Measurements from ENCODE around the gene ISLR2.

ISLR2 gene

DNA sequence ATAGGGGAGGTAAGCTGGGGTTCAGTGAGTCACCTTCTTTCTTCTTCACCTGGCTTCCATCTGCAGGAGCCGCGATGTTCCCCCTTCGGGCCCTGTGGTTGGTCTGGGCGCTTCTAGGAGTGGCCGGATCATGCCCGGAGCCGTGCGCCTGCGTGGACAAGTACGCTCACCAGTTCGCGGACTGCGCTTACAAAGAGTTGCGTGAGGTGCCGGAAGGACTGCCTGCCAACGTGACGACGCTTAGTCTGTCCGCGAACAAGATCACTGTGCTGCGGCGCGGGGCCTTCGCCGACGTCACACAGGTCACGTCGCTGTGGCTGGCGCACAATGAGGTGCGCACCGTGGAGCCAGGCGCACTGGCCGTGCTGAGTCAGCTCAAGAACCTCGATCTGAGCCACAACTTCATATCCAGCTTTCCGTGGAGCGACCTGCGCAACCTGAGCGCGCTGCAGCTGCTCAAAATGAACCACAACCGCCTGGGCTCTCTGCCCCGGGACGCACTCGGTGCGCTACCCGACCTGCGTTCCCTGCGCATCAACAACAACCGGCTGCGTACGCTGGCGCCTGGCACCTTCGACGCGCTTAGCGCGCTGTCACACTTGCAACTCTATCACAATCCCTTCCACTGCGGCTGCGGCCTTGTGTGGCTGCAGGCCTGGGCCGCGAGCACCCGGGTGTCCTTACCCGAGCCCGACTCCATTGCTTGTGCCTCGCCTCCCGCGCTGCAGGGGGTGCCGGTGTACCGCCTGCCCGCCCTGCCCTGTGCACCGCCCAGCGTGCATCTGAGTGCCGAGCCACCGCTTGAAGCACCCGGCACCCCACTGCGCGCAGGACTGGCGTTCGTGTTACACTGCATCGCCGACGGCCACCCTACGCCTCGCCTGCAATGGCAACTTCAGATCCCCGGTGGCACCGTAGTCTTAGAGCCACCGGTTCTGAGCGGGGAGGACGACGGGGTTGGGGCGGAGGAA lies 2.6 kb downstream of the ISLR2 start:
- H3K4me1 Mint-ChIP-seq, result peaks cover 52 to 86% of the 10 kb centered on the region in 2 donors
- DNase-seq (no peak), ATAC-seq (replicated peaks) (no peak)
- H3K27me3 Mint-ChIP-seq, result peaks cover 84 to 91% of the 10 kb centered on the region in 2 donors
- peak overlapping the region; percentile 94 for H3K27ac Mint-ChIP-seq
- H3K36me3 Mint-ChIP-seq, result peaks cover 13 to 14% of the 10 kb centered on the region in 2 donors
- H3K9me3 Mint-ChIP-seq, result peaks cover 0 to 5% of the 10 kb centered on the region in 2 donors
- peak overlapping the region; percentile 28 to 81 for H3K4me3 Mint-ChIP-seq

DNA sequence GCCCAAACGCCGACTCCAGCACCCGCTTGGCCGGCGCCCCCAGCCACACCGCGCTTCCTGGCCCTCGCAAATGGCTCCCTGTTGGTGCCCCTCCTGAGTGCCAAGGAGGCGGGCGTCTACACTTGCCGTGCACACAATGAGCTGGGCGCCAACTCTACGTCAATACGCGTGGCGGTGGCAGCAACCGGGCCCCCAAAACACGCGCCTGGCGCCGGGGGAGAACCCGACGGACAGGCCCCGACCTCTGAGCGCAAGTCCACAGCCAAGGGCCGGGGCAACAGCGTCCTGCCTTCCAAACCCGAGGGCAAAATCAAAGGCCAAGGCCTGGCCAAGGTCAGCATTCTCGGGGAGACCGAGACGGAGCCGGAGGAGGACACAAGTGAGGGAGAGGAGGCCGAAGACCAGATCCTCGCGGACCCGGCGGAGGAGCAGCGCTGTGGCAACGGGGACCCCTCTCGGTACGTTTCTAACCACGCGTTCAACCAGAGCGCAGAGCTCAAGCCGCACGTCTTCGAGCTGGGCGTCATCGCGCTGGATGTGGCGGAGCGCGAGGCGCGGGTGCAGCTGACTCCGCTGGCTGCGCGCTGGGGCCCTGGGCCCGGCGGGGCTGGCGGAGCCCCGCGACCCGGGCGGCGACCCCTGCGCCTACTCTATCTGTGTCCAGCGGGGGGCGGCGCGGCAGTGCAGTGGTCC lies 3.5 kb downstream of the ISLR2 start:
- Mint-ChIP-seq H3K27ac (peak overlapping the region; percentile 93), H3K36me3 (peaks cover 13 to 14% of the 10 kb centered on the region in 2 donors), H3K4me3 (peak overlapping the region; percentile 42 to 48), H3K27me3 (peaks cover 84 to 91% of the 10 kb centered on the region in 2 donors), H3K4me1 (peaks cover 48 to 78% of the 10 kb centered on the region in 2 donors), H3K9me3 (peaks cover 0 to 5% of the 10 kb centered on the region in 2 donors)
- no peak for DNase-seq
- ATAC-seq (replicated peaks), result no peak

DNA sequence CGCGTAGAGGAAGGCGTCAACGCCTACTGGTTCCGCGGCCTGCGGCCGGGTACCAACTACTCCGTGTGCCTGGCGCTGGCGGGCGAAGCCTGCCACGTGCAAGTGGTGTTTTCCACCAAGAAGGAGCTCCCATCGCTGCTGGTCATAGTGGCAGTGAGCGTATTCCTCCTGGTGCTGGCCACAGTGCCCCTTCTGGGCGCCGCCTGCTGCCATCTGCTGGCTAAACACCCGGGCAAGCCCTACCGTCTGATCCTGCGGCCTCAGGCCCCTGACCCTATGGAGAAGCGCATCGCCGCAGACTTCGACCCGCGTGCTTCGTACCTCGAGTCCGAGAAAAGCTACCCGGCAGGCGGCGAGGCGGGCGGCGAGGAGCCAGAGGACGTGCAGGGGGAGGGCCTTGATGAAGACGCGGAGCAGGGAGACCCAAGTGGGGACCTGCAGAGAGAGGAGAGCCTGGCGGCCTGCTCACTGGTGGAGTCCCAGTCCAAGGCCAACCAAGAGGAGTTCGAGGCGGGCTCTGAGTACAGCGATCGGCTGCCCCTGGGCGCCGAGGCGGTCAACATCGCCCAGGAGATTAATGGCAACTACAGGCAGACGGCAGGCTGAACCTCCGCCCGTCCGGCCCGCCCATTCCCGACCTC lies 4.1 kb downstream of the ISLR2 start:
- ATAC-seq (replicated peaks) (peak; percentile 48 to 55), DNase-seq (no peak)
- Mint-ChIP-seq H3K9me3 (peaks cover 0 to 5% of the 10 kb centered on the region in 2 donors), H3K4me1 (peaks cover 43 to 71% of the 10 kb centered on the region in 2 donors), H3K4me3 (peak overlapping the region; percentile 48 to 66), H3K27me3 (peaks cover 84 to 91% of the 10 kb centered on the region in 2 donors), H3K36me3 (peaks cover 13 to 14% of the 10 kb centered on the region in 2 donors), H3K27ac (peak overlapping the region; percentile 93)

GRCh38 chr15:74135041-74135565 lies 4.7 kb downstream of the ISLR2 start:
- Mint-ChIP-seq H3K36me3 (peaks cover 13 to 14% of the 10 kb centered on the region in 2 donors), H3K4me1 (peaks cover 39 to 65% of the 10 kb centered on the region in 2 donors), H3K4me3 (peak overlapping the region; percentile 51 to 66), H3K27me3 (peaks cover 83 to 90% of the 10 kb centered on the region in 2 donors), H3K9me3 (peaks cover 0 to 5% of the 10 kb centered on the region in 2 donors), H3K27ac (peak overlapping the region; percentile 62)
- no peak for ATAC-seq (replicated peaks)
- no peak for DNase-seq

- peaks cover 10% of the 10 kb centered on the region in 2 donors for H3K36me3 Mint-ChIP-seq
Observed at GRCh38 chr15:74136540-74136813, 6.1 kb downstream of the ISLR2 start.

GRCh38 chr15:74136814-74137536 lies 6.6 kb downstream of the ISLR2 start:
- ATAC-seq (replicated peaks), result peak in 1 of 2 donors; percentile 15
- peaks cover 64 to 80% of the 10 kb centered on the region in 2 donors for H3K27me3 Mint-ChIP-seq
- H3K4me3 Mint-ChIP-seq, result peak overlapping the region; percentile 76 to 81
- H3K27ac Mint-ChIP-seq, result peak overlapping the region; percentile 84
- no peak for DNase-seq
- peaks cover 30 to 48% of the 10 kb centered on the region in 2 donors for H3K4me1 Mint-ChIP-seq
- peaks cover 0 to 3% of the 10 kb centered on the region in 2 donors for H3K9me3 Mint-ChIP-seq
- H3K36me3 Mint-ChIP-seq, result peaks cover 6 to 7% of the 10 kb centered on the region in 2 donors

More at GRCh38 chr15:74136540-74136813, 6.1 kb downstream of the ISLR2 start:
- peak overlapping the region; percentile 76 to 81 for H3K4me3 Mint-ChIP-seq
- DNase-seq (no peak), ATAC-seq (replicated peaks) (no peak)
- peak overlapping the region; percentile 84 for H3K27ac Mint-ChIP-seq
- peaks cover 33 to 52% of the 10 kb centered on the region in 2 donors for H3K4me1 Mint-ChIP-seq
- peaks cover 69 to 85% of the 10 kb centered on the region in 2 donors for H3K27me3 Mint-ChIP-seq
- peaks cover 0 to 5% of the 10 kb centered on the region in 2 donors for H3K9me3 Mint-ChIP-seq

GRCh38 chr15:74137537-74137894 lies 7.1 kb downstream of the ISLR2 start:
- H3K4me1 Mint-ChIP-seq, result peaks cover 26 to 43% of the 10 kb centered on the region in 2 donors
- H3K27ac Mint-ChIP-seq, result no peak overlapping the region
- no peak for ATAC-seq (replicated peaks)
- DNase-seq, result no peak
- H3K36me3 Mint-ChIP-seq, result peaks cover 3 to 5% of the 10 kb centered on the region in 2 donors
- H3K27me3 Mint-ChIP-seq, result peaks cover 59 to 78% of the 10 kb centered on the region in 2 donors
- H3K4me3 Mint-ChIP-seq, result peak overlapping the region in 1 of 2 donors; percentile 20
- no peaks in the 10 kb centered on the region for H3K9me3 Mint-ChIP-seq

GRCh38 chr15:74138642-74139041 lies 8.3 kb downstream of the ISLR2 start:
- Mint-ChIP-seq H3K4me3 (no peak overlapping the region), H3K27me3 (peaks cover 51 to 73% of the 10 kb centered on the region in 2 donors), H3K4me1 (peaks cover 23 to 34% of the 10 kb centered on the region in 2 donors), H3K36me3 (peaks cover 0 to 5% of the 10 kb centered on the region in 2 donors), H3K9me3 (no peaks in the 10 kb centered on the region), H3K27ac (no peak overlapping the region)
- DNase-seq, result no peak
- no peak for ATAC-seq (replicated peaks)

GRCh38 chr15:74141591-74141990 lies 11.2 kb downstream of the ISLR2 start:
- no peak for ATAC-seq (replicated peaks)
- Mint-ChIP-seq H3K27me3 (peaks cover 51 to 72% of the 10 kb centered on the region in 2 donors), H3K27ac (no peak overlapping the region)

GRCh38 chr15:74144153-74144775 lies 13.9 kb downstream of the ISLR2 start:
- peaks cover 0 to 2% of the 10 kb centered on the region in 2 donors for H3K9me3 Mint-ChIP-seq
- ATAC-seq (replicated peaks), result no peak
- H3K36me3 Mint-ChIP-seq, result no peaks in the 10 kb centered on the region
- H3K4me1 Mint-ChIP-seq, result no peaks in the 10 kb centered on the region
- peaks cover 37 to 67% of the 10 kb centered on the region in 2 donors for H3K27me3 Mint-ChIP-seq
- no peak overlapping the region for H3K4me3 Mint-ChIP-seq
- H3K27ac Mint-ChIP-seq, result no peak overlapping the region
- DNase-seq, result no peak

More at GRCh38 chr15:74141591-74141990, 11.2 kb downstream of the ISLR2 start:
- peaks cover 9 to 10% of the 10 kb centered on the region in 2 donors for H3K4me1 Mint-ChIP-seq
- H3K4me3 Mint-ChIP-seq, result no peak overlapping the region
- no peak for DNase-seq
- no peaks in the 10 kb centered on the region for H3K9me3 Mint-ChIP-seq
- no peaks in the 10 kb centered on the region for H3K36me3 Mint-ChIP-seq

DNA sequence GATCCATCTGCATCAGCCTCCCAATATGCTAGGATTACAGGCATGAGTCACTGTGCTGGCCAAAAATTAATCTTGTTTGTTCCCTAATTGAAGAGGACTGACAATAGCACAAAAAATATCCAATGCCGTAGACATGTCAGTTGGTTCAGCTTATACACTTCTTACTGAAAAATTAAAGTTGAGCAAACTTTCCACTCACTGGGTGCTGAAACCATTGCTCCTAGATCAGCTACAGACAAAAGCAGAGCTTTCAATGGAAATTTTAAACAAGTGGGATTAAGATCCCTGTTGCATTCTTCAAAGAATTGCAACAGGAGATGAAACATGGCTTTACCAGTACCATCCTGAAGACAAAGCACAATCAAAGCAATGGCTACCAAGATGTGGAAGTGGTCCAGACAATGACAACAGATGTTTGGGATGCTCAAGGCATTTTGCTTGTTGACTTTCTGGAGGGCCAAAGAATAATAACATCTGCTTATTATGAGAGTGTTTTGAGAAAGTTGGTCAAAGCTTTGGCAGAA lies 16.0 kb downstream of the ISLR2 start:
- ATAC-seq (replicated peaks) (no peak), DNase-seq (no peak)
- Mint-ChIP-seq H3K4me1 (no peaks in the 10 kb centered on the region), H3K4me3 (no peak overlapping the region), H3K27me3 (peaks cover 44 to 67% of the 10 kb centered on the region in 2 donors), H3K9me3 (peaks cover 0 to 2% of the 10 kb centered on the region in 2 donors), H3K27ac (no peak overlapping the region), H3K36me3 (no peaks in the 10 kb centered on the region)

- Mint-ChIP-seq H3K4me3 (no peak overlapping the region), H3K27ac (no peak overlapping the region), H3K9me3 (peaks cover 0 to 2% of the 10 kb centered on the region in 2 donors), H3K4me1 (no peaks in the 10 kb centered on the region), H3K36me3 (no peaks in the 10 kb centered on the region), H3K27me3 (peaks cover 48 to 68% of the 10 kb centered on the region in 2 donors)
- DNase-seq (no peak), ATAC-seq (replicated peaks) (no peak)
Observed at GRCh38 chr15:74147051-74147450, 16.7 kb downstream of the ISLR2 start.
